Endothelial cell of umbilical vein (primary cell): Measurements from ENCODE around the gene EYS.

ENCODE experiments used
- EZH2 ChIP-seq: IDR thresholded peaks from 2 replicates; pipeline ENCODE4 v1.6.1; 2012; ENCODE audit warnings: borderline replicate concordance, low read depth, mild to moderate bottlenecking, moderate library complexity, low read length, inconsistent platforms; ENCODE audit not compliant: severe bottlenecking
- FOS ChIP-seq: IDR thresholded peaks from 2 replicates; pipeline ENCODE4 v1.6.1; 2011; ENCODE audit warnings: mild to moderate bottlenecking, low read length, moderate library complexity, borderline replicate concordance; ENCODE audit not compliant: insufficient read depth
- GATA2 ChIP-seq: IDR thresholded peaks from 2 replicates; pipeline ENCODE4 v1.7.0; 2011; ENCODE audit warnings: low read depth, mild to moderate bottlenecking, moderate library complexity, mixed read lengths, low read length; ENCODE audit not compliant: insufficient read length, insufficient read depth
- JUN ChIP-seq: IDR thresholded peaks from 2 replicates; pipeline ENCODE4 v1.6.1; 2011; ENCODE audit warnings: borderline replicate concordance, low read depth; ENCODE audit not compliant: insufficient read length, insufficient read depth
- MYC ChIP-seq: IDR thresholded peaks from one replicate; pipeline ENCODE4 v1.6.1; 2011; ENCODE audit warnings: mild to moderate bottlenecking, low read depth, low read length
- POLR2A ChIP-seq: IDR thresholded peaks from 2 replicates; pipeline ENCODE4 v1.6.1; 2012; ENCODE audit warnings: low read depth, mild to moderate bottlenecking, control low read depth, low read length
- POLR2AphosphoS5 ChIP-seq: IDR thresholded peaks from 2 replicates; pipeline ENCODE4 v1.6.1; 2012; ENCODE audit warnings: low read depth, mild to moderate bottlenecking, control low read depth, low read length, moderate library complexity; ENCODE audit not compliant: insufficient read depth
- TF ChIP-seq, protein P1 (sequence below), 2 donors: IDR thresholded peaks; 1 replicate in 1 of 2; 2 replicates in 1 of 2; pipeline ENCODE4 v1.5.1; 2011; ENCODE audit warnings: low read length in 2 of 2, mild to moderate bottlenecking in 2 of 2, moderate library complexity in 2 of 2, control low read depth in 1 of 2, inconsistent platforms in 1 of 2, low read depth in 1 of 2; ENCODE audit not compliant: insufficient read depth in 1 of 2; ENCODE audit errors: extremely low read depth in 1 of 2
- TF ChIP-seq, protein P2 (sequence below): IDR thresholded peaks from 2 replicates; pipeline ENCODE4 v1.6.1; 2011; ENCODE audit not compliant: insufficient read depth, insufficient read length

DNA sequence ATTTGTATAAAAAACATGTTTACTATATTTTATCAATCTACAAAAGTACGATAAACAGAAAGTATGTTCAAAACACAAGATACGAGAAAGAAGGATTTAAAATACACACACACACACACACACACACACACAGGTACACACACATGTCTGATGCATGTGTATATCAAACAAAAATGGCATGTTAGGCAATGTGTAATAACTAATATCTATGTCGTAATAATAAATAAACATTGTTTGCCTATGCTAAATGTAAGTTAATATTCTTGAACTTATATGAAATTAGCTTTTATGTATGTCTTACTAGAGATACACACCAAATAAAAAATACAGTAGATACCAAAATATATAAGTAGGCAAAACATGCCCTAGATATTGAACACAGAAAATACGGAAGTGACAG, 894.9 kb downstream of the EYS start:
- TF ChIP-seq, protein P1, sequence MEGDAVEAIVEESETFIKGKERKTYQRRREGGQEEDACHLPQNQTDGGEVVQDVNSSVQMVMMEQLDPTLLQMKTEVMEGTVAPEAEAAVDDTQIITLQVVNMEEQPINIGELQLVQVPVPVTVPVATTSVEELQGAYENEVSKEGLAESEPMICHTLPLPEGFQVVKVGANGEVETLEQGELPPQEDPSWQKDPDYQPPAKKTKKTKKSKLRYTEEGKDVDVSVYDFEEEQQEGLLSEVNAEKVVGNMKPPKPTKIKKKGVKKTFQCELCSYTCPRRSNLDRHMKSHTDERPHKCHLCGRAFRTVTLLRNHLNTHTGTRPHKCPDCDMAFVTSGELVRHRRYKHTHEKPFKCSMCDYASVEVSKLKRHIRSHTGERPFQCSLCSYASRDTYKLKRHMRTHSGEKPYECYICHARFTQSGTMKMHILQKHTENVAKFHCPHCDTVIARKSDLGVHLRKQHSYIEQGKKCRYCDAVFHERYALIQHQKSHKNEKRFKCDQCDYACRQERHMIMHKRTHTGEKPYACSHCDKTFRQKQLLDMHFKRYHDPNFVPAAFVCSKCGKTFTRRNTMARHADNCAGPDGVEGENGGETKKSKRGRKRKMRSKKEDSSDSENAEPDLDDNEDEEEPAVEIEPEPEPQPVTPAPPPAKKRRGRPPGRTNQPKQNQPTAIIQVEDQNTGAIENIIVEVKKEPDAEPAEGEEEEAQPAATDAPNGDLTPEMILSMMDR (IDR thresholded peaks at IDR 0.05; ENCODE audit: extremely low read depth in 1 of 2, insufficient read depth in 1 of 2, low read depth in 1 of 2, low read length in 2 of 2): no peak
- TF ChIP-seq EZH2 (no peak), POLR2A (no peak), FOS (no peak), POLR2AphosphoS5 (no peak), MYC (no peak), GATA2 (no peak), JUN (no peak)
- TF ChIP-seq, protein P2, sequence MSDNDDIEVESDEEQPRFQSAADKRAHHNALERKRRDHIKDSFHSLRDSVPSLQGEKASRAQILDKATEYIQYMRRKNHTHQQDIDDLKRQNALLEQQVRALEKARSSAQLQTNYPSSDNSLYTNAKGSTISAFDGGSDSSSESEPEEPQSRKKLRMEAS: no peak
